NCI-H2227 (cell line): ENCODE data around the gene CACNA1H.

Source experiments
- DNase-seq: peaks from one replicate; lab custom pipeline; 2025; ENCODE audit not compliant: unreplicated experiment; lab: John Stamatoyannopoulos, UW

The CACNA1H gene

GRCh38 chr16:1156055-1156982, 3.4 kb downstream of the CACNA1H start:
- no peak for DNase-seq

DNA sequence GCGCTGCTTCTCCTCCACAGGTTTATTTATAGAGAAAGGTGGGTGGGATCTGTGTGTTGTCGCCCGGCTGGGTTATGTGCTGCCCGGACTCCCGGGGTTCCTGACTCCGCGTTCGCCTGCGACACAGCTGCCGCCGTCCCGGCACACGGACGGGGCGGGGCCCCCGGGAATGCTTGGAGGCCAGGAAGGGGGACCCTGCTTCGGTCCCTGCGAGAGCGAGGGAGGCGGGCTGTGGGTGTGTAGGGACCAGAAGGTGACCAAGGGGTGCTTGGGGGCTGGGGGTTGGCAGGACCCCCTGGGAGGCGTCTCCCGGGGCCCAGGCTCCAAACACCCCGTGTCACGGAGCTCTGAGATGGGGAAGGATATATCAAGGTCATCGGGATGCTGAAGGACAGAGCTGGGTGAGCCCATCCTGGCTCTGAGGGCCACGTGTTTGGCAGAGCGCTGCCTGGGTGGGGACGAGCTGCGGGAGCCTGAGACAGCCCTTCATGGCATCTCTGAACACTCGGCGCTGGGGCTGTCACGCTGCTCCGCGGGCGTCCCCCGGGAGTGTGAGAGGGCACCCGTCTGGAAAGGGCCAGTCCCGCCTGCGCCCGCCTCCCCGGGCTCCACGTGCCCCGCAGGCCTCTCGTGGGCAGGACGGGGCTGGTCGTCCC, 4.2 kb downstream of the CACNA1H start:
- no peak for DNase-seq

- DNase-seq: no peak
Measured at GRCh38 chr16:1157639-1158455, 4.9 kb downstream of the CACNA1H start.

- DNase-seq: no peak
Measured at GRCh38 chr16:1158456-1159324, 5.8 kb downstream of the CACNA1H start.

DNA sequence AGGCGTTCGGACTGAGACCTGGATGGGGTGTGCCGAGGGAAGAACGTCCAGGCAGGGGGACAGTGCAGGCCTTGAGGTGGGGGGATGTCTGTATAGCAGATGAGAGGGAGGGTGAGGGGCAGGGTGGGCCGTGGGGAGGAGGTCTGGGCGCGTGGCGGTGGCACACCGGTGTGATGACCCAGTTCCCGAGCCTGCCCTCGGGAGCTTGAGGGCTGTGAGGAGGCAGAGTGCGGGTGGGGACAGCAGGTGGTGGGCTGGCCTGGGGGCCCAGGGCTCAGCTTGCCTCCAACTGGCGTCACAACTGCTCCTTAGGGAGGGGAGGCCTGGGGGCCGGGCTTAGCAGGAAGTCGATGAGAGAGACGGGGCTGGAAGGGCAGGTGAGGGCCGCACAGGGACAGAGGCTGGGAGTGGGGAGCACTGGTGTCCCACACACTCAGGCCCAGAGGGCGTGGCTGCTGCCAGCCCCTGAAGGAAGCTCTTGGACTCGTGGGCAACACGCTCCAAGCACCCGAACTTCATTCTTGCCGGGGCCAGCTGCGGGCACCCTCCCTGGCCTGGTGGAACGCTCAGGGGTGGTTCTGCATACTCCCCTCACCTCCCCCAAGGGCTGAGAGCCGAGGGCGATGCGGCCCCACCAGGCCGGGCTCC, 6.5 kb downstream of the CACNA1H start:
- DNase-seq: no peak

DNA sequence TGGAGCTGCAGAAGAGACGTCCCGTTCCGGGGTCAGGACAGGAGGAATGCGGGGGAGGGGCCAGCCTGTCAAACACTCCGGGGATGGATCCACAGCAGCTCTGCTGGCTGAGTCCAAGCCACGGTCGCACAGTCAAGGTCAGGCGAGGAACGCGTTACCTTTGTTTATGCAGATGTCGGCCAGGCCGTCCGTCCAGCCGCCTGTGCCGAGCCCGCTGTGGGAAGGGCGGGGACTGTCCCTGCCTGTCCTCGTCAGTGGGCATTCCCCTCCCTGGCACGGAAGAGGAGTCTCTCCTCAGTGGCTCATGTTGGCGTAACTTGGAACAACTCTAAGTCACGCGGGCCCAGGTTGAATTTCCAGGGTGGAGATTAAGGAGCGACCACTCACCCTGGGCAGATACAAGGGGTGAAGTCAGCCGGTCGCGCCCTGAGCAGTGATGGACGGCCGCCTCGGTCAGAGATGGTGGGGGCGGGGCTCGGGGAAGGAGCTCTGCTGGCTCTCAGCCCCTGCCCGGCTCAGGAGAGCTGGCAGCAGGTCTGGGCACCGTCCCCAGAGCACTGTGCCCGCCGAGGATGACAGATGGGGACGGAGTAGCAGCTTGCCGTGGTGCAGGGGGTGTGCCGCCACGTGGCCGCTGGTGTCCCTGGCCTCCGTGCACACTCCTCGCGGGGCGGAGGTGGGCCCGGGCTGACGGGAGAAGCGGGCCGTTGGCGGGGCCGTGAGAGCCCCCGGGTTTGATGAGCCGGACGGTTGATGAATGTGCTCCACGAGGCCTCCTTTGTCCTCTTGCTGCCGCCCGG, 7.3 kb downstream of the CACNA1H start:
- no peak for DNase-seq

DNA sequence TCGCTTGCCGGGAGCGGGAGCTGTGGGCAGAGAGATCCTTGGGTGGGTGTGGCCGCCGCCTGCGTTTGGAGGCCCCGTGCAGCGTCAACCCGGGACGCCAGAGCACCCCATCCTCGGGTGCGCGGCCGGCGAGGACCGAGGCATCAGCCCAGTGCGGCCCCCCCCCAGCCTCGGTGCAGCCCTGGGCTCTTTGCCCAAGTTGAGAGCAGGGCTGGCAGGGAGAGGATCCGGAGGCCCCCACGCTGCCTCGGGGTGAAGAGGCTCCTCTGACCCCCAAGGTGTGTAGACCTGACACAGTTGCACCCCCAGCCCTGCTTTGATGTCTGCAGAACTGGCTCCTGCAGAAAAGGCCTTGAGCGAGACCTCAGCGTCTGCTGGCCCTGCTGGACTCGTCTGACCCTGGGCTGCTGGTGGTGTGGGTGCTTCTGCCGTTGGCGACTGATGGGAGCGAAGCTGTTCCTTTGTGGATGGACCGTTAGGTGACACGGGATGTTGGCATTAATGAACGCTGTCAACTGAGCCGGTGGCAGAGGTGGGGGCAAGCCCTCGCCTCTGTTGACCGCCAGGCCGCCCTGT, 8.0 kb downstream of the CACNA1H start:
- no peak for DNase-seq

DNA sequence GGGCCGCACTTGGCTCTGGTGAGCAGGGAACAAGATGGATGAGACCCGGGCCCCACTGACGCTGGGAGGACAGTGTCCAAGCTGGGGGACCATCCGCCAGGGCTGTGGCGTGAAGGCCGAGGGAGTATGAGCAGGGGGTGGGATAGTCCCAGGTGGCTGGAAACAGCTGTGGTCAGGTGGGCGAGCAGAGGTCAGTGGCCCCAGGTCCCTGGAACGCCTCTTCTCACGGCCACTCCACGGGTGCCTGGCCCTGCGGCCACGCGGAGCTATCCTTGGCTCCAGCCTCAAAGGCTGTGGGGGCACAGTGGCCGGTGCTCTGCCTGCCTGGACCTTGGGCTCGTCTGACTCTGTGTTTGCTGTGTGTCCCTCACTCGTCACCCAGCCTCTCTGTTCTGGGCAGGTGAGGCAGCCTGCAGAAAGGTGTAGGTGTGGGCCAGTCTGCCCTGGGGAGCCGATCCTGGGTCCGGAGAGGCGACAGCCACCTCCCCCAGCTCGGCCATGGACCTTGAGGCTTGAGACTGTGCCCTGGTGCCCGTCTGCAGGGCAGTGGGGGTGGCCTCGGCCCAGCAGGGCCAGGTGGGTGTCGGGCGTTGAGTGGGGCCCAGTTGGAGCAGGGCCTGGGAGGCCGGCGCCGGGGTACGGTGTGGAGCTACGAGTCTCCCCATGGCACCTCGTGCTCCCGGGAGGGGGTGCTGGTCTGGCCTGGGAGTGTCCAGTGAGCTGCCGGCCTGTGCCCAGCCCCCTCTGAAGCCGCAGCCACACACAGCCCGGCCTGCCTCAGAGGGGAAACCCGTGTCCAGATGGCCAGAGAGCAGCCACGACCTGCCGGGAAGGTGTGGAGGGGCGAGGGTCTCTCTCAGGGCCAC, 10.0 kb downstream of the CACNA1H start:
- DNase-seq: no peak

DNA sequence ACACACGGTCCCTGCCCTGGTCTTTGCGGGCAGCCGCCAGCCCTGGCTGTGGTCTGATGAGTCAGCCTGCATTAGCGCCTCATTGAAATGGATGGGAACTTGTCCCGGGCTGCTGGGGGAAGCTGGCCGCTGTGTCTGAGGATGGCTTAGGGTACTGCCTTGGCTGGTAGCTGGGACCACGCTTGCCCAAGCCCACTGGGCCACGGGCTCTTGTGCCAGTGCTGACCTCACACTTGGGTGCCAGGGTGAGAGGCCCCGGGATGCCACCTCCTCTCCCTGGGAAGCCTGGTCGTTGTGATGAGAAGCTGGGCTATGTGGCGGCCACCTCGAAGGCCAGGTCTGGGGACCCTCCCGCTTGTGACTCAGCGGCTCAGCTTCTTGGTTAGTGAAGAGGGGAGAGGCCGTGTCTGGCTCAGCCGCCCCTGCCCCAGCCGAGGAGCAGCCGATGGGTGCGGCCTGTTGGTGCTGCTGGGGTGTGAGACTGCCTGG, 10.7 kb downstream of the CACNA1H start:
- DNase-seq: no peak

- DNase-seq: no peak
Measured at GRCh38 chr16:1164382-1164781, 11.5 kb downstream of the CACNA1H start.

GRCh38 chr16:1164975-1165374, 12.1 kb downstream of the CACNA1H start:
- DNase-seq: no peak

GRCh38 chr16:1165511-1165910, 12.6 kb downstream of the CACNA1H start:
- no peak for DNase-seq

DNA sequence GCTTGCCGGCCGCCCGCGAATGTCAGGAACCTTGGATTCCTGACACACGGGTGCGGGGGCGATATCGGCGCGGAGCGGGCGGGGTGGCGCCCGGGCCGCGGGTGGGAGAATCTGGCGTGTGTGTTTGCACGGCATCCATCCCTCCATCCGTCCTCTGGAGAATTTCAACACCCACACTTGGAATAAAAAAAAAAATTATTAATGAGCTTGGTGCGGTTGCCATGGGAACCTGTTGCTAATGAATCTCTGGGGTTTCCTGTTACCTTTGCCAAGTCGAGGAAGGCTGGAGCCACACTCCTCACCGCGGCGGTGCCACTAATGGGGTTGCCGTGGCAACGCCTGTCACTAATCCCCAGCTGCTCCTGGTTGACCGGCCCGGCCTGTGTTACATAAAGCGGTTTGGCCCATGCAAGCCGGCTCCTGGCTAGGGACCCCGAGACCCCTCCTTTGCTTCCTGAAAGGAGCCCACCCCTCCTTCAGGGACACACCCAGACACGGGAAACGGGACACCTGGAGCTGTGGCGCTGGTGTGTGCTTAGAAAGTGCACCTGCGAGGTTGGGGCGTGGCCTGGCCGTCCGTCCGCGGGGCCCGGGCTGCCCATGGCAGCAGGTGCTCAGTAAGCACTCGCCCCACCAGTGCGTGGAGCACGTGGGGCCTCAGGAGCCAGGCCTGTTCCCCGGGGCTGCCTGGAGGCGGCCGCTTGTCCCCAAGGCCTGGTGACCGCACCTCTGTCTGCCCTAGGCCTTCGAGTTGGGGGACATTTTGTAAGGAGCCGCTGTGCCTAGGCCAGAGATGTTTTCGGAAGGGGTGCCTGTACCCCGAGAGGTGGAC, 14.6 kb downstream of the CACNA1H start:
- DNase-seq: no peak

- no peak for DNase-seq
Measured at GRCh38 chr16:1168837-1169236, 15.9 kb downstream of the CACNA1H start.

DNA sequence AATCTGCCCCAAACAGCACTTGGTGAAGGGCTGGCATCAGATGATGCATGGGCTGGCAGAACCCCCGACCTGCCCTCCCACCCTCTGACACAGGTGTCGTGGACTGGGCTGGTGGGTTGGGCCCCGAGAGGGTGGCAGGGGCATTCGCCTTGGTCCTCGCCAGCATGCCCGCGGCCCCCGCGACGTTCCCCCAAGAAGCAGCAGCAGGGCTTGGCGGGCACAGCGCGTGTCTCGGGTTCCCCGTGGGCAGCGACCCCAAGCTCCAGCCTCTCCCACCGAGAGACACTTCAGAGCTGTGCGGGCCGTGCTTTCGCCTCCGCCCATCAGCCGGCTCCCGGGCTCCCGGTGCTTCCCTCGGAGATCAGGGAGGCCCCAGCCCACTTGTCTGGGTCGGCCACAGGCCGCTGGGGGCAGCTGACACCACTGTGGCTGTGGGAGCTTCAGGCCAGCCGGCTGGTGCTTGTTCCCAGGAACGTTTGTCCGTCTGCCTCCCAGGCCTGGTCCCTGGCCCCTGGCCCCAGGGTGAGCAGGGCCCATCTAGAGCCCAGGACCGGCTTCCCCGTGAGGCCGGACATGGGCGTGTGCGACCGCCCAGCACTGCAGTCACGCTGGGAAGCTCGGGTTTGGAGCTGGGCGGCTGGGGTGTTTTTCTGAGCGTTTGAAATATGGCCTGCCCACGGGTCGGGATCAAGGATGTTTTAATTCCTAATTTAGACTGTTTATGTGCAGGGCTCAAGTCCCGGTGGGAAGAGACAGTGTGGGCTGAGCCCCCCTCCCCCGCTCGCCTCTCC, 16.6 kb downstream of the CACNA1H start:
- DNase-seq: no peak

DNA sequence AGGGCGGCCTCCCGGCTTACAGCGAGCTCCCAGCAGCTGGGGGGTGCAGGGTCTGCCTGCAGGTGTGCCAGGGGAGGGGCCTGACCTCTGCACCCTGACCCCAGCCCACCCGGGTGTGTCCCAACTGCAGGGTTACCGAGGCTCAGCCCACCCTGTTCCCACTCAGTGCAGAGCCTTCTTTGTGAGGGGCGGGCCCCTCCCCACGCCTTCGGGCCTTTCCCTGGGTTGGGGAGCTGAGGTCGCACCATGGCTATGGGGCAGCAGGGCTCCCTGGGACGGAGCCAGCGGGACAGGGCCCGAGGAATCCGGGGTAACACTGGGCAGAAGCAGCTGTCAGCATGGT, 17.1 kb downstream of the CACNA1H start:
- no peak for DNase-seq
